GM13976 (cell line): ENCODE data around the gene CATSPERZ.

Experiments
- DNase-seq: peaks from one replicate; pipeline ENCODE4 v3.0.0; 2012; ENCODE audit warnings: low spot score
- CTCF ChIP-seq: IDR thresholded peaks from 2 replicates; pipeline ENCODE4 v1.5.1; 2012; ENCODE audit warnings: borderline replicate concordance, mild to moderate bottlenecking; ENCODE audit not compliant: insufficient read depth; ENCODE audit errors: extremely low read depth, missing control alignments, control extremely low read depth
- in situ Hi-C: fragments of 300-500 bp; cut with MboI; formaldehyde crosslinking; loops from one replicate; pipeline ENCODE4 v1.12.0; 2022; ENCODE audit warnings: low sequenced_read_pairs, mixed read lengths, inconsistent platforms; ENCODE audit not compliant: unreplicated experiment

CATSPERZ gene

GRCh38 chr11:64289002-64289564 lies 11.1 kb upstream of the CATSPERZ start:
- TF ChIP-seq CTCF, result no peak
- no peak for DNase-seq
- in situ Hi-C loops, result loop anchor here (25.0 kb wide), 1 partner anchor 302 kb away; the partner anchor contains the start of gene OTUB1

- in situ Hi-C loops, result loop anchor here (25.0 kb wide), 1 partner anchor 303 kb away; the partner anchor contains the start of gene OTUB1
- no peak for TF ChIP-seq CTCF
- no peak for DNase-seq
Measured at GRCh38 chr11:64290352-64291261, 9.6 kb upstream of the CATSPERZ start.

DNA sequence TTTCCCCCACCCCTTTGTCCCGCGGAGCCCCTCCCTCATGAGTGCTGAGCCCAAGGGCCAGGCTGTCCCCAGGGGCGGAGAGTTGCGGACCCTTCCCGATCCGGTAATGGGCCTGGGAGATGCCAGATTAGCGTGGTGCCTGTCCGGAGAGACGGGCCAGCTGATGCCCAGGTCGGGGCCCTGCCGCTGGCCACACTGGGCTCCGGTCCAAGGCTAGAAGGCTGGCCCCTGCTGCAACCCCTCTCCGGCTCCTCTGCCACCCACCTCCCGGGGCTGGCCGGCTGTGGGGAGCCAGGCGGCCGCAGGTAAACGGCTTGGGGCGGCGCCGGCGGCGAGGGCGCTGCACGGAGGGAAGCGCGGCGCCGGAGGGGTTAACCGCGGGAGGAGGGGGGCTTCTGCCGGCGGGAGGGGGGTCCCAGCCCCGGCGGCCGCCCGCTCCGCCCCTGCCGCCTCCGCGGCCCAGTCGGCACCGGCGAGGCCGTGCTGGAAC lies 8.9 kb upstream of the CATSPERZ start, which contains the start of gene KCNK4:
KCNK4 (plus strand) TSS at position 41 of the 490 bp plus-strand sequence. CDS start 1,717 bp downstream, outside the sequence.
- in situ Hi-C loops, result loop anchor here (25.0 kb wide), 1 partner anchor 304 kb away; the partner anchor contains the start of gene OTUB1
- no peak for DNase-seq
- no peak for TF ChIP-seq CTCF

GRCh38 chr11:64291752-64292459 lies 8.3 kb upstream of the CATSPERZ start:
- in situ Hi-C loops, result loop anchor here (25.0 kb wide), 1 partner anchor 305 kb away; the partner anchor contains the start of gene OTUB1
- DNase-seq, result no peak
- no peak for TF ChIP-seq CTCF

GRCh38 chr11:64292460-64293254 lies 7.5 kb upstream of the CATSPERZ start:
- in situ Hi-C loops, result loop anchor here (25.0 kb wide), 1 partner anchor 305 kb away; the partner anchor contains the start of gene OTUB1
- DNase-seq, result no peak
- no peak for TF ChIP-seq CTCF
